Stimulated activated CD8-positive, alpha-beta memory T cell treated with anti-CD3 and anti-CD28 coated beads, Interleukin-2, amount 100 ng/mL, for 1 hour (primary cell): Measurements from ENCODE around the gene VWA3A.
"Not testable (repeated sequence)": the region's sequence is repeated elsewhere in the genome, so short reads cannot be mapped to it uniquely, and the experiment has no call there.

Experiments
- DNase-seq, 2 donors: peaks; one replicate each; pipeline ENCODE4 v3.0.0-alpha.2; 2020; ENCODE audit warnings: low read depth in 2 of 2

Gene VWA3A

GRCh38 chr16:22183335-22183734, 91.0 kb downstream of the VWA3A start:
- no peak for DNase-seq

GRCh38 chr16:22183901-22184614, 91.7 kb downstream of the VWA3A start:
- no peak for DNase-seq

GRCh38 chr16:22184615-22184968, 92.3 kb downstream of the VWA3A start:
- DNase-seq: no peak

- no peak for DNase-seq
These were observed 94.2 kb downstream of the VWA3A start for GRCh38 chr16:22186517-22186916.

- DNase-seq: no peak
These were observed 95.9 kb downstream of the VWA3A start for GRCh38 chr16:22188267-22188594.

GRCh38 chr16:22188595-22189442, 96.5 kb downstream of the VWA3A start:
- peak in 1 of 2 donors; percentile 33 for DNase-seq

- DNase-seq: no peak
These were observed 97.2 kb downstream of the VWA3A start for GRCh38 chr16:22189473-22190080.

- peak; percentile 76 to 83 for DNase-seq
These were observed 97.9 kb downstream of the VWA3A start for GRCh38 chr16:22190081-22190775.

- peak; percentile 99 to 100 for DNase-seq
These were observed 98.6 kb downstream of the VWA3A start for GRCh38 chr16:22190776-22191531.

GRCh38 chr16:22191532-22192260, 99.4 kb downstream of the VWA3A start:
- DNase-seq: no peak

- peak; percentile 47 to 52 for DNase-seq
These were observed 100.1 kb downstream of the VWA3A start for GRCh38 chr16:22192261-22193062.

GRCh38 chr16:22193063-22193411, 100.7 kb downstream of the VWA3A start:
- DNase-seq: no peak

- DNase-seq: no peak
These were observed 102.5 kb downstream of the VWA3A start for GRCh38 chr16:22194707-22195444.

GRCh38 chr16:22195445-22195694, 103.0 kb downstream of the VWA3A start:
- DNase-seq: no peak

GRCh38 chr16:22195695-22196558, 103.6 kb downstream of the VWA3A start:
- DNase-seq: peak; percentile 85 to 86

GRCh38 chr16:22196559-22197168, 104.3 kb downstream of the VWA3A start:
- not testable (repeated sequence) for DNase-seq

- DNase-seq: no peak
These were observed 106.4 kb downstream of the VWA3A start for GRCh38 chr16:22198547-22199293.

- no peak for DNase-seq
These were observed 109.9 kb downstream of the VWA3A start for GRCh38 chr16:22202261-22202637.
